ENCODE measurements around the gene CERS6. TPM values are rescaled to one million over a fixed set of nuclear protein-coding genes. Genes with fewer than 3 reads are reported as not detected.

The CERS6 gene
- total RNA-seq, 1 donor, result 23.9 TPM

DNA sequence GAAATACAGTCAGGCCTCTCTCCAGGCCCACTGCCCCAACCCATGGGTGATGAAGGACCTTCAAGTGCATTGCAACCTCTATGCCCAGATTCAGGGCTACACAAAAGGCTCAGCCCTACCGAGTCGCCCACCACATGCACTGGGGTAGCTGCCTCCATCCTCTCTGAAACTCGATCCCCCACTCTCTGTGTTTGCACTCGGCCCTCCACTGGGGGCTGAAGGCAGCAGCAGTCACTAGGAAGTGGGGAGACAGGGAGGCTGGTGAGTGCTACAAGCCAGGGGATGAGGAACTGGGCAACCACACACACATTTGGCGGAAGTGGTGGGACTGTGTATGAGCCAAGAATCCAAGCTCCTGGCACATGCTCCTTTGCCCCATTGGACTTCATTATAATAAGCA, 94.6 kb downstream of the CERS6 start:
- Histone ChIP-seq H3K27me3 (ENCODE audit: insufficient read depth, low read length) (no peaks in the 10 kb centered on the region), H3K9me3 (ENCODE audit: low read depth, low read length) (no peaks in the 10 kb centered on the region), H3K4me2 (ENCODE audit: insufficient read depth, low read length) (no peak overlapping the region), H3K27ac (ENCODE audit: low read depth, low read length) (no peak overlapping the region), H3K4me3 (ENCODE audit: insufficient read depth, low read length) (no peak overlapping the region), H3K36me3 (ENCODE audit: insufficient read depth, low read length) (no peaks in the 10 kb centered on the region), H3K4me1 (ENCODE audit: insufficient read depth, low read length) (peaks cover 8% of the 10 kb centered on the region), H3K79me2 (ENCODE audit: insufficient read depth, low read length) (no peaks in the 10 kb centered on the region), H2AFZ (ENCODE audit: low read length) (no peak overlapping the region), H4K20me1 (ENCODE audit: insufficient read depth, low read length) (no peaks in the 10 kb centered on the region)
- DNase-seq (ENCODE audit: insufficient read length, low spot score, missing footprints), result no peak
- TF ChIP-seq, protein P1, sequence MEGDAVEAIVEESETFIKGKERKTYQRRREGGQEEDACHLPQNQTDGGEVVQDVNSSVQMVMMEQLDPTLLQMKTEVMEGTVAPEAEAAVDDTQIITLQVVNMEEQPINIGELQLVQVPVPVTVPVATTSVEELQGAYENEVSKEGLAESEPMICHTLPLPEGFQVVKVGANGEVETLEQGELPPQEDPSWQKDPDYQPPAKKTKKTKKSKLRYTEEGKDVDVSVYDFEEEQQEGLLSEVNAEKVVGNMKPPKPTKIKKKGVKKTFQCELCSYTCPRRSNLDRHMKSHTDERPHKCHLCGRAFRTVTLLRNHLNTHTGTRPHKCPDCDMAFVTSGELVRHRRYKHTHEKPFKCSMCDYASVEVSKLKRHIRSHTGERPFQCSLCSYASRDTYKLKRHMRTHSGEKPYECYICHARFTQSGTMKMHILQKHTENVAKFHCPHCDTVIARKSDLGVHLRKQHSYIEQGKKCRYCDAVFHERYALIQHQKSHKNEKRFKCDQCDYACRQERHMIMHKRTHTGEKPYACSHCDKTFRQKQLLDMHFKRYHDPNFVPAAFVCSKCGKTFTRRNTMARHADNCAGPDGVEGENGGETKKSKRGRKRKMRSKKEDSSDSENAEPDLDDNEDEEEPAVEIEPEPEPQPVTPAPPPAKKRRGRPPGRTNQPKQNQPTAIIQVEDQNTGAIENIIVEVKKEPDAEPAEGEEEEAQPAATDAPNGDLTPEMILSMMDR (IDR thresholded peaks at IDR 0.05; ENCODE audit: extremely low read depth, low read depth, low read length), result no peak

- Histone ChIP-seq H3K4me2 (ENCODE audit: insufficient read depth, low read length) (no peak overlapping the region), H3K27ac (ENCODE audit: low read depth, low read length) (no peak overlapping the region), H3K79me2 (ENCODE audit: insufficient read depth, low read length) (no peaks in the 10 kb centered on the region), H3K36me3 (ENCODE audit: insufficient read depth, low read length) (no peaks in the 10 kb centered on the region), H2AFZ (ENCODE audit: low read length) (no peak overlapping the region), H3K9me3 (ENCODE audit: low read depth, low read length) (no peaks in the 10 kb centered on the region), H3K4me1 (ENCODE audit: insufficient read depth, low read length) (peaks cover 2% of the 10 kb centered on the region), H3K27me3 (ENCODE audit: insufficient read depth, low read length) (no peaks in the 10 kb centered on the region), H4K20me1 (ENCODE audit: insufficient read depth, low read length) (no peaks in the 10 kb centered on the region), H3K4me3 (ENCODE audit: insufficient read depth, low read length) (no peak overlapping the region)
- DNase-seq (ENCODE audit: insufficient read length, low spot score, missing footprints), result no peak
- TF ChIP-seq, protein P1 (IDR thresholded peaks at IDR 0.05; ENCODE audit: extremely low read depth, low read depth, low read length), result no peak
Measured at GRCh38 chr2:168552450-168552856, 96.4 kb downstream of the CERS6 start.

DNA sequence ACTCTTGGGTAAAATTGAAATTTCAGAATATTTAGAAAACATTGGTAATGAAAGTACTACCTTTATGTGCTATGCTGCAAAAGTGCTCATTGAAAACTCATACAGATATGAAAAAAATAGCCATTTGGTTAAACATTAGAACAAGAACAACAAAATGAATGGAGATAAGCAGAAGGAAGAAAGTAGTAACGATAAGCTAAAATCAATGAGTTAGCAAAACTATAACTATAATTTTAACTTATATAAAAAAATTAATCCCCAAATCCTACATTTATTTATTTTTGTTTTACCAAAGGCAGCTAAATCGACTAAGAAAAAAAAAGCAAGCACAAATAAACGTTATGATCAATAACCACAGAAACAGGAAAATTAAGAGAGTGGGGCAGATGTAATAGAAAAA, 99.2 kb downstream of the CERS6 start:
- no peaks in the 10 kb centered on the region for H3K9me3 ChIP-seq (ENCODE audit: low read depth, low read length)
- H4K20me1 ChIP-seq (ENCODE audit: insufficient read depth, low read length), result no peaks in the 10 kb centered on the region
- TF ChIP-seq, protein P1 (IDR thresholded peaks at IDR 0.05; ENCODE audit: extremely low read depth, low read depth, low read length), result no peak
- peaks cover 2% of the 10 kb centered on the region for H3K4me1 ChIP-seq (ENCODE audit: insufficient read depth, low read length)
- H3K4me2 ChIP-seq (ENCODE audit: insufficient read depth, low read length), result no peak overlapping the region
- H3K79me2 ChIP-seq (ENCODE audit: insufficient read depth, low read length), result no peaks in the 10 kb centered on the region
- no peak overlapping the region for H3K4me3 ChIP-seq (ENCODE audit: insufficient read depth, low read length)
- H3K27ac ChIP-seq (ENCODE audit: low read depth, low read length), result no peak overlapping the region
- H2AFZ ChIP-seq (ENCODE audit: low read length), result no peak overlapping the region
- H3K36me3 ChIP-seq (ENCODE audit: insufficient read depth, low read length), result no peaks in the 10 kb centered on the region
- no peaks in the 10 kb centered on the region for H3K27me3 ChIP-seq (ENCODE audit: insufficient read depth, low read length)
- DNase-seq (ENCODE audit: insufficient read length, low spot score, missing footprints), result no peak

GRCh38 chr2:168559187-168559586, 103.1 kb downstream of the CERS6 start:
- Histone ChIP-seq H3K27ac (ENCODE audit: low read depth, low read length) (no peak overlapping the region), H2AFZ (ENCODE audit: low read length) (no peak overlapping the region), H3K4me1 (ENCODE audit: insufficient read depth, low read length) (no peaks in the 10 kb centered on the region), H3K27me3 (ENCODE audit: insufficient read depth, low read length) (no peaks in the 10 kb centered on the region), H4K20me1 (ENCODE audit: insufficient read depth, low read length) (no peaks in the 10 kb centered on the region), H3K4me3 (ENCODE audit: insufficient read depth, low read length) (no peak overlapping the region), H3K79me2 (ENCODE audit: insufficient read depth, low read length) (no peaks in the 10 kb centered on the region), H3K36me3 (ENCODE audit: insufficient read depth, low read length) (no peaks in the 10 kb centered on the region), H3K9me3 (ENCODE audit: low read depth, low read length) (no peaks in the 10 kb centered on the region), H3K4me2 (ENCODE audit: insufficient read depth, low read length) (no peak overlapping the region)
- TF ChIP-seq, protein P1 (IDR thresholded peaks at IDR 0.05; ENCODE audit: extremely low read depth, low read depth, low read length), result no peak
- DNase-seq (ENCODE audit: insufficient read length, low spot score, missing footprints), result no peak

All from osteoblast (primary cell).